Stomach (tissue), 9 donors: ENCODE measurements around the gene TRMT1. TPM values are rescaled to one million over a fixed set of nuclear protein-coding genes. Genes with fewer than 3 reads are reported as not detected.

Source experiments
- DNase-seq, 2 donors: peaks; one replicate each; pipeline versions ENCODE4 v3.0.0 to v3.0.0-alpha.2; 2013 to 2019
- H3K27ac ChIP-seq, 5 donors: fragments of 200-600 bp in 4 of 5; sonication (generic) in 4 of 5; one replicate each; pipeline ENCODE4 v1.5.1; 2013 to 2019; ENCODE audit warnings: mild to moderate bottlenecking in 1 of 5, moderate library complexity in 1 of 5
- H3K27me3 ChIP-seq, 3 donors: fragments of 200-600 bp; sonication (generic); one replicate each; pipeline ENCODE4 v1.5.1; 2017 to 2019; ENCODE audit warnings: mixed run types in 1 of 3
- H3K36me3 ChIP-seq, 4 donors: fragments of 200-600 bp; sonication (generic); 1 replicate in 3 of 4; 2 replicates in 1 of 4; pipeline ENCODE4 v1.5.1; 2016 to 2019
- H3K4me1 ChIP-seq, 4 donors: fragments of 200-600 bp; sonication (generic); one replicate each; pipeline ENCODE4 v1.5.1; 2016 to 2019
- H3K4me3 ChIP-seq, 4 donors: fragments of 200-600 bp; sonication (generic) in 3 of 4; one replicate each; pipeline ENCODE4 v1.5.1; 2016 to 2019; ENCODE audit warnings: mild to moderate bottlenecking in 1 of 4
- H3K9me3 ChIP-seq, 4 donors: fragments of 200-600 bp; sonication (generic); one replicate each; pipeline ENCODE4 v1.5.1; 2016 to 2019
- EP300 ChIP-seq: sonication (generic); formaldehyde crosslinking; IDR thresholded peaks from one replicate; pipeline ENCODE4 v1.6.1; 2017; ENCODE audit warnings: antibody characterized with exemption
- POLR2A ChIP-seq, 4 donors: fragments of 450-650 bp; IDR thresholded peaks; one replicate each; pipeline ENCODE4 v1.6.1; 2016; ENCODE audit warnings: antibody characterized with exemption in 4 of 4, control low read depth in 2 of 4, mild to moderate bottlenecking in 1 of 4, moderate library complexity in 1 of 4
- POLR2AphosphoS5 ChIP-seq, 3 donors: sonication (generic); formaldehyde crosslinking; IDR thresholded peaks; one replicate each; pipeline ENCODE4 v1.6.1; 2016; ENCODE audit warnings: antibody characterized with exemption in 3 of 3
- WGBS, 5 donors: extraction: QIAGEN DNeasy Blood & Tissue Kit in 3 of 5; methylation state at CpG; one replicate each; pipeline versions ENCODE4 v1.1.5 to v1.1.7; 2013 to 2018; 5-methylcytosine and 5-hydroxymethylcytosine counted together
- intact Hi-C: fragments of 100-400 bp; cut with DNase I; formaldehyde crosslinking; loops from one replicate; pipeline ENCODE4 v1.15.1; 2023; ENCODE audit warnings: low total_unique reads
- polyA plus RNA-seq, 3 donors: library from polyadenylated mRNA; stranded (reverse); fragments of 200-250 nt; gene quantifications; one replicate each; pipeline ENCODE4 v1.2.3, GENCODE V29; 2013
- total RNA-seq, 5 donors: library from RNA; depleted of rRNA; stranded (reverse); fragments of >200 nt; gene quantifications; one replicate each; pipeline versions ENCODE4 v1.1.0 to v1.2.3, GENCODE V29; 2014 to 2016
- TF ChIP-seq, protein P1 (sequence below), 7 experiments: fragments of 450-650 bp in 4 of 7; fragments of 200-600 bp in 3 of 7; sonication (generic) in 3 of 7; IDR thresholded peaks; one replicate each; pipeline ENCODE4 v1.5.1; 2016 to 2019; ENCODE audit warnings: antibody characterized with exemption in 7 of 7, control low read depth in 2 of 7, mild to moderate bottlenecking in 1 of 7
- donor health status: healthy with polysubstance abuse.
- donor health status: Bipolar disorder and iron deficiency.
- donor health status: healthy.

The TRMT1 gene
- total and polyA plus RNA-seq, 8 donors = 29.6 to 373 (median 58.6) TPM

DNA sequence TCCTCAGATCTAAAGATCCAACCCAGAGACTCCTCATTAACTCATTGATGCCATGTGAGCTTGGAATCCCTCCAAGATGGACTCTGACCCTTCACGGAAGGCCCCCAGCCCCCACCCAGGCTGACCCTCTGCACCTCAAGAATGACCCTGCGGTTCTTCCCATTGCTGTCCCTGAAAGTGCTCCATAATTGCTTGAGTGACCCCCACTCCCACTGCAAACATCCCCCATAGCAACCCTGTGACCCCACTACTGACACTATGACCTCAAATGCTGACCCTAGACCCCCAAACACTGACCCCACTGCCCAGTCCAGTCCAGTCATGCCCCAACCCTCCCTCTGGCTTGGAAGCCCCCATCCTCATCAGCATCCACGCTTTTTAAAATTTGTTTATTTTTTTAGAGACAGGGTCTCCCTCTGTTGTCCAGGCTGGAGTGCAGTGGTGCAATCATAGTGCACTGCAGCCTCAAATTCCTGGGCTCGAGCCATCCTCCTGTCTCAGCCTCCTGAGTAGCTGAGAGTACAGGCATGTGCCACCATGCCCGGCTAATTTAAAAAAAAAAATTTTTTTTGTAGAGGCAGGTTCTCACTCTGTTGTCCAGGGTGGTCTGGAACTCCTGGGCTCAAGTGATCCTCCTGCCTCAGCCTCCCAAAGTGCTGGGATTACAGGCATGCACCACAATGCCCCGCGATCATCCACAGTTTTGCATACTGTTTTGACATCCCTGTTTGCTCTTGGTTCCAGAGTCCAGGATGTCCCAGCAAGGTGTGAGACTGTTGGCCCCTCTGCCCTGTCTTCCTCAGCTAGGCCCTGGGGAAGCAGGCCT, 14.7 kb downstream of the TRMT1 start:
- no peak for TF ChIP-seq POLR2AphosphoS5 (IDR thresholded peaks at IDR 0.05)
- TF ChIP-seq POLR2A (IDR thresholded peaks at IDR 0.05) = no peak
- TF ChIP-seq EP300 = no peak
- 63 to 79% (median 74%) methylated on average over 7 of the region's 7 CpGs for WGBS, 5 donors
- peaks cover 0 to 6% (median 0%) of the 10 kb centered on the region in 3 donors for H3K27me3 ChIP-seq
- no peaks in the 10 kb centered on the region for H3K9me3 ChIP-seq
- no peak for DNase-seq
- H3K4me1 ChIP-seq = peaks cover 45 to 89% (median 66%) of the 10 kb centered on the region in 4 donors
- peak overlapping the region; percentile 39 to 53 (median 42) for H3K4me3 ChIP-seq
- H3K36me3 ChIP-seq = peaks cover 0 to 11% (median 8%) of the 10 kb centered on the region in 4 donors
- intact Hi-C loops = no loop called here
- H3K27ac ChIP-seq = peak overlapping the region; percentile 74 to 96 (median 86)

DNA sequence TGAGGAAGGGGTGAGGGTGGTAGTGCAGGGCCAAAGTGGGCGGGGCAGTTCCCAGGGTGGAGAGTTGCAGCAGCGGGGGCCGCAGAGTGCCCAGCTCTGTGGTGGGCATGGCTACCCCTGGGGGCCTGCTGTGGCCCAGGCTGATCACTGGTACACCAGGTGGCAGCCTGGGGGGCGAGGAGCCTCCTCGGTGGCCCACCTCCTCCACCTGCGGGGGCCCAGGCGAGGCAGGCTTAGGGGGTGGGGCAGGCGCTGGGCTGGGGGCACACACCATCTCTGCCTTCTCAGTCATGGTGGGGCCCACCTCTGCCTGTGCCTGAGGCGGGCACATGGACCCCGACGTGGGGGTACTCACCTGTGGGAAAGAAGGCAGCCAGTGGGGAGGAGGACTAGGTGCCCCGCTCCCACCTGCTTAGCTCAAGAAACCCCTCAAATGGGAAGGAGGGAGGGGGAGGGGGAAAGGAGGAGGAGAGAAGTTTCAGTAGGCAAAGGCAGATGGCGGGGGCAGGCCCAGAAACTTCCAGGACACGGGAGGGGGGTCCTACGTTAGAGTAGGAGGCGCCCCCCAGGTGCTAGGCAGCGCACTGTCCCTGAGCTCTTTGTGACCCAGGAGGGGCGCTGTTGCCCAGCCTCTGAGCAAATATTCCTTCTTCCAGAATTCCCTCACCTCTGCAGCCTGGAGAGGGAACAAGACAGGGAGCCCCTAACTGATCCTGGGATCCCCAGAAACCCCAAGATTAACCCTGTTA, 15.5 kb downstream of the TRMT1 start:
- H3K4me1 ChIP-seq = peaks cover 53 to 95% (median 73%) of the 10 kb centered on the region in 4 donors
- WGBS, 5 donors = 58 to 78% (median 72%) methylated on average over 14 to 18 of the region's 18 CpGs
- no peaks in the 10 kb centered on the region for H3K9me3 ChIP-seq
- peaks cover 0 to 6% (median 0%) of the 10 kb centered on the region in 3 donors for H3K27me3 ChIP-seq
- peak in 1 of 2 donors; percentile 37 for DNase-seq
- H3K27ac ChIP-seq = peak overlapping the region in 4 of 5 donors; percentile 79 to 96 (median 88)
- no peak for TF ChIP-seq POLR2A (IDR thresholded peaks at IDR 0.05)
- TF ChIP-seq EP300 = no peak
- no peak for TF ChIP-seq POLR2AphosphoS5 (IDR thresholded peaks at IDR 0.05)
- TF ChIP-seq, protein P1, sequence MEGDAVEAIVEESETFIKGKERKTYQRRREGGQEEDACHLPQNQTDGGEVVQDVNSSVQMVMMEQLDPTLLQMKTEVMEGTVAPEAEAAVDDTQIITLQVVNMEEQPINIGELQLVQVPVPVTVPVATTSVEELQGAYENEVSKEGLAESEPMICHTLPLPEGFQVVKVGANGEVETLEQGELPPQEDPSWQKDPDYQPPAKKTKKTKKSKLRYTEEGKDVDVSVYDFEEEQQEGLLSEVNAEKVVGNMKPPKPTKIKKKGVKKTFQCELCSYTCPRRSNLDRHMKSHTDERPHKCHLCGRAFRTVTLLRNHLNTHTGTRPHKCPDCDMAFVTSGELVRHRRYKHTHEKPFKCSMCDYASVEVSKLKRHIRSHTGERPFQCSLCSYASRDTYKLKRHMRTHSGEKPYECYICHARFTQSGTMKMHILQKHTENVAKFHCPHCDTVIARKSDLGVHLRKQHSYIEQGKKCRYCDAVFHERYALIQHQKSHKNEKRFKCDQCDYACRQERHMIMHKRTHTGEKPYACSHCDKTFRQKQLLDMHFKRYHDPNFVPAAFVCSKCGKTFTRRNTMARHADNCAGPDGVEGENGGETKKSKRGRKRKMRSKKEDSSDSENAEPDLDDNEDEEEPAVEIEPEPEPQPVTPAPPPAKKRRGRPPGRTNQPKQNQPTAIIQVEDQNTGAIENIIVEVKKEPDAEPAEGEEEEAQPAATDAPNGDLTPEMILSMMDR (IDR thresholded peaks at IDR 0.05) = no peak
- peaks cover 0 to 9% (median 3%) of the 10 kb centered on the region in 4 donors for H3K36me3 ChIP-seq
- intact Hi-C loops = no loop called here
- peak overlapping the region in 3 of 4 donors; percentile 39 to 53 (median 44) for H3K4me3 ChIP-seq

DNA sequence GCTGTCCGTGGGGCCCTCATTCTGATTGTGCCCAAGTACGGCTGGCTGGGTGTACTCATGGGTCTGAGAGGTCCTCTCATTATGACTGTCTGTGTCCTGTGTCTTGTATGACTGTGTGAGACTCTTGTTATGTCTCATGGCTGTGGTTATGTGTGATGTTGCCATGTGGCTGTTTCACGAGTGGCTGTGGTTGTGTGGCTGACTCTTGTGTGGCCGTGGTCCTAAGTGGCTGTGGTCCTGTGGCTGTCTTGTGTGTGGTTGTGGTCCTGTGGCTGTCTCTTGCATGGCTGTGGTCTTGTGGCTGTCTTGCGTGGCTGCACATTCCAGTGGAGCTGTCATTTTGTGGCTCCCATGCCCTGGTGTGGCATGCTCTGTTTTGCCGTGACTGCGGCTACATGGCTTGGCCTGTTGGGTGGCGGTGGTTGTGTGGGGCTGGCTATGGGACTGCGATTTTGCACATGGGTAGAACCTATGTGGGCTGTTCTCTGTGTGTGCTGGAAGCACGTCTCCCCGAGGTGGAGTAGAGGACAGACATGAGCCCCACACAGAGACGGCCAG, 16.4 kb downstream of the TRMT1 start:
- no peak for TF ChIP-seq POLR2AphosphoS5 (IDR thresholded peaks at IDR 0.05)
- TF ChIP-seq EP300 = no peak
- TF ChIP-seq, protein P1 (IDR thresholded peaks at IDR 0.05) = no peak
- TF ChIP-seq POLR2A (IDR thresholded peaks at IDR 0.05) = no peak
- DNase-seq = peak in 1 of 2 donors; percentile 41

DNA sequence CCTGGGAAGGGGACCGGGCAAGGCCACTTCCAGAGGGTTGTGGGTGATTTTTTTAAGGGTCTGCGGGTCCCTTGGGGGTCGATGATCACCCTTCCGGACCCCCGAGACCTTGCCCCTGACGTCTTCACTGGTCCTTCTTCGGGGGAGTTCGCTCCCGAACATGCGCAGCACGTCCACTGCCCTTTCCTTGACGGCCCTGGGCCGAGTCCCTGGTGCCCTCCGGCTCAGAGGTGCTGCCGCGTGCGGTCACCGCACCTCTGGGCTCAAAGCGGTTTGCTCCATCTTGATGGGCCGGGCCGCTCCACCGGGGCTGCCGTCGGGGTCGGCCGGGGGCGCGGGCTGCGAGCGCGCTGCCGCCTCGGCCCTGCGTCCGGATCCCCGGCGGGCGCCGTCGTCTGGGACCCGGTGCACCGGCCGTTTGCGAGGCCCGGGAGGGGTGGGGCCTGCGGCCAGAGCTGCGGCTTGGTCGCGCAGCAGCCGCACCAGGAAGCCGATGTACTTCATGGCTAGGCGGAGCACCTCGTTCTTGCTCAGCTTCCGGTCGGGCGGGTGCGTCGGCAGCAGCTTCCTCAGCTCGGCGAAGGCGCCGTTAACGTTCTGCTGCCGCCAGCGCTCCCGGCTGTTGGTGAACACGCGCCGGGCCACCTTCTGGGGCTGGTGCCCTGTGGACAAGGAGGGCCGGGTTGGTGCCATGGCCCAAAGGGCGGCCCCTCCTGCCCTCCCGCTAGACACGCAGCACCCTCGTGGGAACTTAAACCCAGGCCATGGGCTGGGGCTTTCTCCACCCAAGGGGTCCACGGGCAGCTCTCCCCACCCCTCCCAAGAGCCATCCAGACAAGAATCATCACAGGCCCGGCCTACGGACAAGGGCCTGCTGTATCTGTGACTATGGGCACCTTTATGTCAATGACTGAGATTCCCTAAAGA, 17.2 kb downstream of the TRMT1 start:
- intact Hi-C loops = no loop called here
- peaks cover 0 to 17% (median 16%) of the 10 kb centered on the region in 4 donors for H3K36me3 ChIP-seq
- H3K27ac ChIP-seq = peak overlapping the region; percentile 79 to 96 (median 86)
- DNase-seq = peak; percentile 78 to 91
- peaks cover 0 to 6% (median 0%) of the 10 kb centered on the region in 3 donors for H3K27me3 ChIP-seq
- TF ChIP-seq POLR2AphosphoS5 (IDR thresholded peaks at IDR 0.05) = peak in 2 of 3 donors; percentile 61 to 87
- TF ChIP-seq, protein P1 (IDR thresholded peaks at IDR 0.05) = no peak
- H3K4me3 ChIP-seq = peak overlapping the region; percentile 35 to 46 (median 42)
- H3K9me3 ChIP-seq = no peaks in the 10 kb centered on the region
- 8 to 22% (median 13%) methylated on average over 29 to 77 of the region's 77 CpGs for WGBS, 5 donors
- peaks cover 58 to 100% (median 85%) of the 10 kb centered on the region in 4 donors for H3K4me1 ChIP-seq

More for the DNA sequence above, 16.4 kb downstream of the TRMT1 start:
- Histone ChIP-seq H3K27ac (peak overlapping the region; percentile 79 to 96 (median 86)), H3K36me3 (peaks cover 0 to 12% (median 9%) of the 10 kb centered on the region in 4 donors), H3K4me1 (peaks cover 56 to 97% (median 81%) of the 10 kb centered on the region in 4 donors), H3K27me3 (peaks cover 0 to 6% (median 0%) of the 10 kb centered on the region in 3 donors), H3K4me3 (peak overlapping the region in 3 of 4 donors; percentile 40 to 46 (median 44)), H3K9me3 (no peaks in the 10 kb centered on the region)
- intact Hi-C loops = no loop called here
- 57 to 82% (median 71%) methylated on average over 12 of the region's 12 CpGs for WGBS, 5 donors
